ENCODE measurements around the gene HERC2. TPM values are rescaled to one million over a fixed set of nuclear protein-coding genes. Genes with fewer than 3 reads are reported as not detected.
"Not testable (repeated sequence)": the region's sequence is repeated elsewhere in the genome, so short reads cannot be mapped to it uniquely, and the experiment has no call there.

HERC2 gene
- total RNA-seq, 1 donor: 53.6 TPM

DNA sequence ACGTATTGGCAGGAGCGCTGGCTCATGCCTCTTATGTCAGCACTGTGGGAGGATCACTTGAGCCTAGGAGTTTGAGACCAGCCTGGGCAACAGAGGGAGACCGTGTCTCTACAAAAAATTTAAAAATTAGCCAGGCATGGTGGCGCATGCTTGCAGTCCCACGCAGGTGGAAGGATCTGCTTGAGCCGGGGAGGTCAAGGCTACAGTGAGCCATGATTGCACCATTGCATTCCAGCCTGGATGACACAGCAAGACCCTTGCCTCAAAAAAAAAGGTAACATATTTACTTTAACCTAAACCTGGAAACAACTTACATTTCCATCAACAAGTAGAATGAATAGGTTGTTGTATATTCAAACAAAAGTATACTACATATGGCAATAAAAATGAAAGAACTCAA is 78.1 kb downstream of the HERC2 start:
- Histone ChIP-seq H3K9me3 (ENCODE audit: low read depth, low read length) (no peaks in the 10 kb centered on the region), H2AFZ (ENCODE audit: low read length) (no peak overlapping the region), H4K20me1 (ENCODE audit: insufficient read depth, low read length) (no peaks in the 10 kb centered on the region), H3K4me1 (ENCODE audit: insufficient read depth, low read length) (no peaks in the 10 kb centered on the region), H3K79me2 (ENCODE audit: insufficient read depth, low read length) (no peaks in the 10 kb centered on the region), H3K27ac (ENCODE audit: low read depth, low read length) (no peak overlapping the region), H3K4me3 (ENCODE audit: insufficient read depth, low read length) (no peak overlapping the region), H3K4me2 (ENCODE audit: insufficient read depth, low read length) (no peak overlapping the region), H3K27me3 (ENCODE audit: insufficient read depth, low read length) (no peaks in the 10 kb centered on the region), H3K36me3 (ENCODE audit: insufficient read depth, low read length) (peaks cover 45% of the 10 kb centered on the region)
- TF ChIP-seq CTCF (IDR thresholded peaks at IDR 0.05; ENCODE audit: extremely low read depth, low read depth, low read length): no peak
- no peak for DNase-seq (ENCODE audit: insufficient read length, low spot score, missing footprints)

GRCh38 chr15:28243399-28243798 is 78.6 kb downstream of the HERC2 start:
- no peaks in the 10 kb centered on the region for H4K20me1 ChIP-seq (ENCODE audit: insufficient read depth, low read length)
- no peak overlapping the region for H3K27ac ChIP-seq (ENCODE audit: low read depth, low read length)
- H3K4me1 ChIP-seq (ENCODE audit: insufficient read depth, low read length): no peaks in the 10 kb centered on the region
- H3K79me2 ChIP-seq (ENCODE audit: insufficient read depth, low read length): no peaks in the 10 kb centered on the region
- H3K36me3 ChIP-seq (ENCODE audit: insufficient read depth, low read length): peaks cover 40% of the 10 kb centered on the region
- H2AFZ ChIP-seq (ENCODE audit: low read length): no peak overlapping the region
- no peak overlapping the region for H3K4me2 ChIP-seq (ENCODE audit: insufficient read depth, low read length)
- no peak overlapping the region for H3K4me3 ChIP-seq (ENCODE audit: insufficient read depth, low read length)
- no peak for TF ChIP-seq CTCF (IDR thresholded peaks at IDR 0.05; ENCODE audit: extremely low read depth, low read depth, low read length)
- DNase-seq (ENCODE audit: insufficient read length, low spot score, missing footprints): no peak
- H3K27me3 ChIP-seq (ENCODE audit: insufficient read depth, low read length): no peaks in the 10 kb centered on the region
- no peaks in the 10 kb centered on the region for H3K9me3 ChIP-seq (ENCODE audit: low read depth, low read length)

DNA sequence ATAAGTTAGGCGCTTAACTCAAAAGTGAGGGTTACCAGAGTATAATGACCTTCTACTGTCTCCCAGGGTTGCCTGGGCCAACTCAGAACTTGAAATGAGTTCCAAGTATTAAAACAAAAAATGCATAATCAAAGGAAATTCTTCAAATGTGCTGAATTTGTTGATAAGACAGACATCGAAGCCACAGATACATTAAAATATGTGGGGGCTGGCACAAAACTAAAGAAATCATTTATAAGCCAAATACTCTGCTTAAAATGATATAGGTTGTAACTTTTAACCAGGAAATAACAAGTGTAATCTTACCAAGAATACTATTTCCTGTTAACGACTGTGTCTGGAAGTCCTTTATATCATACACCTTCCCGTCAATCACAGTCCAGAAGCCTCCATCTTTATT is 83.7 kb downstream of the HERC2 start:
- not testable (repeated sequence) for DNase-seq (ENCODE audit: insufficient read length, low spot score, missing footprints); H3K4me3 ChIP-seq (ENCODE audit: insufficient read depth, low read length); H3K4me2 ChIP-seq (ENCODE audit: insufficient read depth, low read length); H3K4me1 ChIP-seq (ENCODE audit: insufficient read depth, low read length); H3K79me2 ChIP-seq (ENCODE audit: insufficient read depth, low read length); H4K20me1 ChIP-seq (ENCODE audit: insufficient read depth, low read length); H3K27me3 ChIP-seq (ENCODE audit: insufficient read depth, low read length); H2AFZ ChIP-seq (ENCODE audit: low read length); H3K27ac ChIP-seq (ENCODE audit: low read depth, low read length); H3K9me3 ChIP-seq (ENCODE audit: low read depth, low read length)
- H3K36me3 ChIP-seq (ENCODE audit: insufficient read depth, low read length): peaks cover 12% of the 10 kb centered on the region

DNA sequence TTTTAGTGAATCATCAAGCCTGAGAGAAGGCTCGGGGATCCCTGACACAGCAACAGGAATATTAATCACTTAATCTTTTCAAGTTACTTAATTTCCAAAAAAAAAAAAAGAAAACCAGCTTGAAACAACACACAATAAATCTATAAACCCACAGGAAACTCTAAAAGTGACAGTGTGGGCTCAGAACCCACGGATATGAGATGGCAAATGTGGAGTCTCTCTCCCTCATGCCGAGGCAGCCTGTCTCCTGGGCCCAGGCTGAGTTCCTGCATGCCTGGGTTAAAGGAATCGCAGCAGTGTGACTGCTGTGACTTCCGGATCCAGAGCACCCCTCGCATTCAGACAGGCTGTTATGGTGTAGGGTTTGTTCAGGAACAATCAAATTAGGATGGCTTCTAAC is 90.2 kb downstream of the HERC2 start:
- H4K20me1 ChIP-seq (ENCODE audit: insufficient read depth, low read length); H3K4me1 ChIP-seq (ENCODE audit: insufficient read depth, low read length); H3K27me3 ChIP-seq (ENCODE audit: insufficient read depth, low read length); H3K9me3 ChIP-seq (ENCODE audit: low read depth, low read length); H3K79me2 ChIP-seq (ENCODE audit: insufficient read depth, low read length); H3K27ac ChIP-seq (ENCODE audit: low read depth, low read length); H3K4me2 ChIP-seq (ENCODE audit: insufficient read depth, low read length); H2AFZ ChIP-seq (ENCODE audit: low read length); DNase-seq (ENCODE audit: insufficient read length, low spot score, missing footprints); H3K4me3 ChIP-seq (ENCODE audit: insufficient read depth, low read length): not testable (repeated sequence)
- peaks cover 23% of the 10 kb centered on the region for H3K36me3 ChIP-seq (ENCODE audit: insufficient read depth, low read length)

GRCh38 chr15:28231336-28231735 is 90.6 kb downstream of the HERC2 start:
- not testable (repeated sequence) for H3K9me3 ChIP-seq (ENCODE audit: low read depth, low read length); H3K79me2 ChIP-seq (ENCODE audit: insufficient read depth, low read length); H3K4me1 ChIP-seq (ENCODE audit: insufficient read depth, low read length); H3K27ac ChIP-seq (ENCODE audit: low read depth, low read length); DNase-seq (ENCODE audit: insufficient read length, low spot score, missing footprints); H3K27me3 ChIP-seq (ENCODE audit: insufficient read depth, low read length); H4K20me1 ChIP-seq (ENCODE audit: insufficient read depth, low read length); H3K4me3 ChIP-seq (ENCODE audit: insufficient read depth, low read length); H2AFZ ChIP-seq (ENCODE audit: low read length); H3K4me2 ChIP-seq (ENCODE audit: insufficient read depth, low read length)
- peaks cover 25% of the 10 kb centered on the region for H3K36me3 ChIP-seq (ENCODE audit: insufficient read depth, low read length)

DNA sequence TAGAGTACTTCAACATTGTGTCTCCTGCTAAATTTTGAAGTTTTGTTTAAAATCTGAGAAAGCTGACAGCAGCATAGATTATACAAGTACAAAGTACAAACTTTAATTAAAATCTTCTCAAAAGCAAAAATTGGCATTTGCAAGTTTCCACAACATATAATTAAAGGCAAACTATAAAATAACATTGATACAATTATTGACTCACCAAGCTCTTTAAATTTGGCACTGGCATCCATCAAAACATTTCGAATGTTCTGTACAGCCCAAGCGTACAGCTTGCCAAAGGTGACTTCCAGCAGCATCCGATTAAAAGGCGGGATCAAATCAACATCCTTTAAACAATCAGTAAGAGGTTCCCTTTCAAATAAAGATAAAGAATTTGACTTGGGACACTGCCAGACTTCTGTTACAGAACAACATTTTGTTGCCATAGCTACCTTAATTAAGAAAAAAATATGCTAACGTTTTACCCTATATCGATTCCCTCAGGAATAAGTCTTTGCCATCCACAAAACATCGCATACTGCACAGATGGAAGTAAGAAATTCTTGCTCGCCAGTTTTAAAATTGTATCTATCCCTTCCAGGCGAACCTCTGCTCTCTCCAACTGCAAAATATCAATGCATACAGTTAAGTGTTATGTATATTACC is 92.9 kb downstream of the HERC2 start:
- not testable (repeated sequence) for H3K4me3 ChIP-seq (ENCODE audit: insufficient read depth, low read length); H3K79me2 ChIP-seq (ENCODE audit: insufficient read depth, low read length)

More for the DNA sequence above, 92.9 kb downstream of the HERC2 start:
- not testable (repeated sequence) for H4K20me1 ChIP-seq (ENCODE audit: insufficient read depth, low read length); H3K4me2 ChIP-seq (ENCODE audit: insufficient read depth, low read length); H3K4me1 ChIP-seq (ENCODE audit: insufficient read depth, low read length); H3K27ac ChIP-seq (ENCODE audit: low read depth, low read length); H2AFZ ChIP-seq (ENCODE audit: low read length); H3K27me3 ChIP-seq (ENCODE audit: insufficient read depth, low read length); DNase-seq (ENCODE audit: insufficient read length, low spot score, missing footprints); H3K9me3 ChIP-seq (ENCODE audit: low read depth, low read length)
- peaks cover 19% of the 10 kb centered on the region for H3K36me3 ChIP-seq (ENCODE audit: insufficient read depth, low read length)

Data from osteoblast (primary cell).